ENCODE measurements around the gene PFDN2.

Gene PFDN2

DNA sequence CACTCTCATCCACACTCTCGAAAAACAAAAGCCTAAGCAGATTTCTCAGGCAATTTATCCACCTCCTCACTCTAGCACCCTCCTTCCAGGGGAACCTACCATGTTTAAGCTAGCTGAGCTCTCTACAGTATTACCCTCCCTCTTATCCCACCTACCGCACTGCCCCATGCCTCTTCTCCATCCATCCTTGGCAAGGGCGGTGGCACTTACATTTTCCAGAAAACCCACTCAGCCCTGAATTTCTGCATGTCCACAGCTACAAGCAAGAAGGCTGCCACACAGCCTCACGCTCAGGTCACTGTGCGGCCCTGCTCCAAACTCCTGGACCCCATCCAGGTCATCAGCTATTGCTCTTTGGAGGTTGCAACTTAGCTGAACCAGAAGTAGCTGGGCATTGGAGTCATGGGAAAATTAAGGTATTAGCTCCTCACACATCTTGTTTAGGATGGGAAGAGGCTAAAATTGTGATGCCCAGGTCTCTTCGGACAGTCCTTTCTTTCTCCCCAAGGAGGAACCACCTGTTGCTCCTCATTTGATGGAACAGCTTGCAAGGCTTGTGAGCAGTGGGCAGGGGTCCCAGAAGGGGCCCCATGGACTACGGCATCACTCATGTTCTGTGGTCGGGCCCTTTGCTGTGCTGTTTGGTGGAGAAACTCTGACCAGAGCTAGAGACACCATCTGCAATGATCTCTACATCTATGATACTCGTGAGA, 18.6 kb downstream of the PFDN2 start:
- no peak for DNase-seq

DNA sequence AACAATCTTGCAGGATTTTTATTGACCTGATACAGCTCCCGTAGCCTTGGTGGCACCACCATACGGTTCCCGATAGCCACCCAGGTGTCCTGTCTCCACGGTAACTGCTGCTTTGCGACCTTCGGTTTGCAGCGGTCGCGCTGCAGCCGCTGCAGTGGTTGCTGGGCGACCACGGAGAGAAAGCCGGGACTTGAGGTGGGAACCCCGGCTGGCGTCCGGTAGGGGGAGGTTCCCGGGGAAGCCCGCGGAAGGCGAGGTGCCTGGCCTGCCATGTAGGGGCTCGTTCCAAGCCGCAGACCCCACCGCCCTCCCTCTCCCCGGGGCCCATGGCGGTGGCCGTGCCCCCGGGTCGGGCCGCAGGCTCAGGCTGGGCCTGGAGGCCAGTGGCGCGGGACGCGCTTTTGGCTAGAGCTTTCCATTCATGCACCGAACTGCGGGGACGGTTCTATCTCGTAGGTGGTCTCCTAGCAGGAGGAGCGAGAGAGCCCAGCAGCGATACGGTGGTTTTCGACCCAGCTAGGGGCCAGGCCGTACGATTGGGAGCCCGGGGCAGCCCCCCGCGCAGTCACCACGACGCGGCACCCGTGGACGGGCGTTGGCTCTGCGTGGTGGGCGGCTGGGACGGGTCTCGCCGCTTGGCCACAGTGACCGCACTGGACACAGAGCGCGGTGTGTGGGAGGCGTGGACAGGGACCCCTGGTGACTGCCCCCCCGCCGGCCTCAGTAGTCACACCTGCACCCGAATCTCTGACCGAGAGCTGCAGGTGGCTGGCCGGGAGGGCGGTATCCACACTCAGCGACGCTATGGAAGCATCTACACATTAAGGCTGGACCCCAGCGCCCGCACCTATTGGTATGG, 19.4 kb downstream of the PFDN2 start, which contains the start of gene KLHDC9:
KLHDC9 (plus strand) TSS at position 152 of the 859 bp plus-strand sequence; CDS start at position 327, 175 bp downstream.
- no peak for DNase-seq

DNA sequence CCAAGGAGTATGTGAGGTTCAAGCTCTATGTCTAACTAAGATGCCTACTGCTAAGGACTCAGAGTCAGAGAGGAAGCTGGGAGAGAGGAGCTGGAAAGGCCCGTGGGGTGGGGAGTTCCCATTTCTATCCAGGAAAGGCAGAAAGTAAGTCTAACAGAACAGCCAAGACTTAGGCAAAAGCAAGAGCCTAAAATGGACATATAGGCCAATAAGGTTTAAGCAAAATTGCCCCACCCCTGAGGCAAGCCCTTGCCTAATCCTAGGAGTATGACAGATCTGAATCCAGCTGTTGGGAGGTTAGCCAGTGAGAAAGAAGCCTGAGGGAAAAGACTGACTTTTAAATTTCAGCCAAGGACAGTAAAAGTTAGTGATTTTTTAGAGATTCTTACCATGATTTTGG, 21.3 kb downstream of the PFDN2 start:
- peak; percentile 87 to 96 for DNase-seq

DNA sequence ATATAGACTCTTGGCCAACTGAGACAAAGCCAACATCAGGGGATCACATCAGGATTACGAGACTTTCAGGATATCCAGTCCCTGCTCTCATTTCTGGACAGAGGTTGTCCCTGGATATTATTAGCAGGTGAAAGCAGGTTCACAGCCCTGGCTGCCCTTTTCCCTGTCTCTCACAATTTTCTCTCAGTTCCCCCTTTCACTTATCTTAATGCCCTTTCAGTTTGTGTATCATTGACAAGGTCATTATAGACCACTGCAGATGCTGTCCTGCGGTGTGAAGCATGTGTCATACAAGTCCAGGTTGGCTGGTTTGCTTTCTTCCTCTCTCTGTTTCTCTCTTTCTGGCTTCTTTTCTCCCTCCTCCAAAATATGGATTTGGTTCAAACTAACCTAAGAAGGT, 21.8 kb downstream of the PFDN2 start:
- no peak for DNase-seq

DNA sequence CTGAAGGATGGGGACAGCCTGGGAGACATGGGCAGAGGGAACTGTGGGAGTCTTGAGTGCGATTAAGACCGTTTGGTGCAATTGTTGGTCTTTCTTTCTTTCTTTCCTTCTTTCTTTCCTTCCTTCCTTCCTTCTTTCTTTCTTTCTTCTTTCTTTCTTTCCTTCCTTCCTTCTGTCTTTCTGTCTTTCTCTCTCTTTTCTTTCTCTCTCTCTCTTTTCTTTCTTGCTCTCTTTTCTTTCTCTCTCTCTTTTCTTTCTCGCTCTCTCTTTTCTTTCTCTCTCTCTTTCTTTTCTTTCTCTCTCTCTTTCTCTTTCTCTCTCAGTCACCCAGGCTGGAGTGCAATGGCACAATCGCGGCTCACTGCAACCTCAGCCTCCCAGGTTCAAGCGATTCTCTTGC, 22.6 kb downstream of the PFDN2 start:
- DNase-seq = no peak

DNA sequence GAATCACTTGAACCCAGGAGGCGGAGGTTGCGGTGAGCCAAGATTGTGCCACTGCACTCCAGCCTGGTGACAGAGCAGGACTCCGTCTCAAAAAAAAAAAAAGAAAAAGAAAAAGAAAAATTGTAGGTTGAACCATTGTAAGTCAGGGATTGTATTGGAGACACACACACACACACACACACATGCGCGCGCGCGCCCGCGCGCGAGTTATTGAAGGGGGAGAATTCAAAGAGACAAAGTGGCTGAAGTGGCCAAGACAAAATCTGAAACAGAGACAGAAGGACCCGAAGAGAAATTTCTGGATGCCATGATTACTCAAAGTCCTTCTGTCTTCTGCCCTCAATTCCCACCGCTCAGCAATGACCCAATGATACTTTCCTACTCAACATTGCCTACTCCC, 23.4 kb downstream of the PFDN2 start:
- no peak for DNase-seq

DNA sequence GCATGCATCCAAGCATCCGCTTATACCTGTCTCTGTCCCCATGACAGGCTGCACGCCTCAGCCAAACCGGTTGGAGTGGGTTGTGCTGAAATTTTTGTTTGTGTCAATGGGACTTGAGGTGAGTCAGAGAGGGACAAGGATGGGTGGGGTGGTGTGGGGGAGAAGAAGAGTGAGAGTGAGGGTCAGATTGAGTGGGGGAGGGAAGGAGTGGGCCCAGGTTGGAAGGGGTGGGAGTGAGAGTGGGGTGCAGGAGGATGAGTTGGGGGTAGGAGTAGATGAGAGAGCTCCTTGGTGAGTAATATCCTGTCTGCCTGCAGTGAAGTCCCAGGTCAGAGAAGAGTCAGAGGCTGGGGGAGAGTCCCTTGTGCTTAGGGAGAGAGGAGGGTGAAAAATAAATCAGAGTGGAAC, 25.2 kb downstream of the PFDN2 start:
- peak in 1 of 2 donors; percentile 65 for DNase-seq

DNA sequence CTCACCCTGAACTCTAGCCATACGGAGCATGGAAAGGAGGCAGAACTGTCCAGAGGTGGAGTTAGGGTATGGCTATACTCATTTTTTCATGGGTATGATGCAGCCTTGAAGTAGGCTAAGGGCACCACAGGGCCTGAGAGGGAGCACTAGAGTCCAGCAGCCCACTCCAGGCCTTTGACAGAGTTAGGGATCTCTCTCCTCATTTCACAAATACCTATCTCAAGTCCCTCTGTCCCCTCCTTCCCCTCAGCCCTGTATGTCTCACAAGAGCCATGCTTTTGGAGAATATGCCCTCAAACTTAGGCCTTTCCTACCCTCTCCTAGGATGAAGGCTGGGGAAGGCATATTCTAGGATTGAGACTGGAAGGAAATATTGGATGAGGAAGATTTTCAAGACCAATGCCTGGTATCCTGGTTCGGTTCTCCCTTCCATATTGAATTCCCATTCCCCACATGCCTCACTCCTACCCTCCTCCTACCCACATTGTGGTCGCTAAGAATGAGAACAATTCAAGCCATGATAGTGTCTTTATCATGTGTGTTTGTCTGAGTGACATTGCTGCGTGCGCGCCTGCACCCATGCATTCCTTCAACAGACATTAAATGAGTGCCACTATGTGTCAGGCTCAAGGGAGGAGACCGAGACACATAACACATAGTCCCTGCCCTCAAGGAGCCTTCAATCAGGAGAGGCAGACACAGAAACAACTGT, 25.9 kb downstream of the PFDN2 start:
- DNase-seq = no peak

DNA sequence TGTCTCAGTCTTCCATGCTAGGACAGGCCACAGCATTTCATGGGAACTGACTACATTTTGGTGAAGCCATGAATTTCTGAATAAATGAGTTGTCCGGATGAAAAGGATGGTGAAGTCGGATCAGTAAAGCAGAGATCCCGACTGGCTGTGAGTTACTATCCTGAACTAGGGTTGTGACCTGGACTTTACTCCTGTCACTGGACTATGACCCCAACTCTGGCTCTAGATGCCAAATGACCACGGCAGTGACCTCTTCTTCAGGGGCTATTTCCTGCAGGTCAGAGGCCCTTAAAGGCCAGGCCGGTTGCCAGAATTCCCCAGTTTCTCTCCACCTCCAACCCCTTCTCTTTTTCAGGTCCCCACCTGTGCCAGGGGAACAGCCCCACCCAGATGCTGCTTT, 26.7 kb downstream of the PFDN2 start:
- no peak for DNase-seq

DNA sequence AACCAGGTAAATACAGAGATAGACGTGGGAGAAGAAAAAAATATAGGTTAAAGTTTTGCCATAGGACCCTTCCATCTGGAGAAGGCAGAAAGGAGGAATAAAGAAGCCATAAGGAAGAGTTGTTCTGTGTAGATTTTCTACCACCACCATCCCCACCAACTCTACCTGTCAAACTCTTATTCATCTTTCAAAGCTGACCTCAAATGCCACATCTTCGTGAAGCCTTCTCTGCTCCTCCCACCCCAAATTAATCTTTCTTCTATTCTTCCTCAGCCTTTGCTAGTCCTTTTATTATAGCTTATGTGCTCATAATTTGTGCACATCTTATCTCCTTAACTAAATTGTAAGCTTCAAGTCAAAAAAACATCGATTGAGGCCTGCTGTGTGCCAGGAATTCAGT, 27.2 kb downstream of the PFDN2 start:
- no peak for DNase-seq

DNA sequence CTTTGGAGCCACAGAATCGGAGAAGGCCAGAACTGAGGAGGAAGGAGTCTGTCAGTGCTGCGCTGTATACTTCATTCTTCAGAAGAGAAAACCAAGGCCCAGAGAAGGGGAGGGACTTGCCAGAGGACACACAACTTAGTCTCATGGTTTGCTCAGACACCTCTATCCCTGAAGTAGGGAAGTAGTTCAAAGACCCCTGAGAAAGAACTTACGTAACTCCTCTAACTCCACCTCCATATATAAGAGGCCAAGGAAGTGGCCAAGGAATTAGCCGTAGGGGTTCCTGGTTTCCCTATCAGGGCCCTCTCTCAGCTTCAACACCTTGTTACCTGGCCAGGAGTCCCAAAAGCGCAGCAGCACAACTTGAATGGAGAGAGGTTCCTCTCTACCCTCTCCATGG, 27.9 kb downstream of the PFDN2 start:
- DNase-seq = no peak

DNA sequence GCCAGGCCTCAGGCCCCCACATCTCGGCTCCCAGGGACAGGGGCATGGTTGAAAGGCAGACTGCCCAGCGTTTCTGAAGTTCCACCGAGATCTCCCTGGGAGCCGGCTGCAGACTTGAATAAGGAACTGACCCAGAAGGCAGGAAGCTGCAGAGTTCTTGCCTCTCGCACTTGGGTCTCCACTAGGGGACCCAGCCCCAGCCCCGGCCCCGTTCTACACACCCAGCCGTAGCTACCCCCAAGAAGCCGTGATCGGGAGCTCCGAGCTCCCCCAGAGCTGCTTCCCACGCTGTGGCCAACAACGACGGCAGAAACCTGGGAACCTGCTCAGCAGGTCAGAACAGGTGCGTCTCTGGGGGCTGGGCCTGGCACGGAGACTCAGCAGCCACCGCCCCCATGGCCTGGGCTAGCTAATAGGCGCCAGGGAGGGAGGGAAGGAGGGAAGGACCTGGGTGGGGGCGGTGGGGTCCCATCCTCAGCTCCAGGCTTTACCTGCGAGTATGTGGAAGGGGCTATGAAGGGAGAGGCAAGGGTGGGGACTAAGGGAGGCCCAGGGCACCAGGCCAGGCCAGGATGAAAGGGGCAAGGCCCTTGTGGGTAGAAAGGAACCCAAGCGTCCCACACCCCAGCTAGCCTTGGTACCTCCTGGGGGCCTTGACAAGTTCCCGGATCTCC, 28.4 kb downstream of the PFDN2 start, which contains the start of gene NECTIN4:
NECTIN4 (minus strand) TSS at position 308 of the 674 bp plus-strand sequence; CDS start at position 46, 262 bp downstream.
- DNase-seq = no peak

DNA sequence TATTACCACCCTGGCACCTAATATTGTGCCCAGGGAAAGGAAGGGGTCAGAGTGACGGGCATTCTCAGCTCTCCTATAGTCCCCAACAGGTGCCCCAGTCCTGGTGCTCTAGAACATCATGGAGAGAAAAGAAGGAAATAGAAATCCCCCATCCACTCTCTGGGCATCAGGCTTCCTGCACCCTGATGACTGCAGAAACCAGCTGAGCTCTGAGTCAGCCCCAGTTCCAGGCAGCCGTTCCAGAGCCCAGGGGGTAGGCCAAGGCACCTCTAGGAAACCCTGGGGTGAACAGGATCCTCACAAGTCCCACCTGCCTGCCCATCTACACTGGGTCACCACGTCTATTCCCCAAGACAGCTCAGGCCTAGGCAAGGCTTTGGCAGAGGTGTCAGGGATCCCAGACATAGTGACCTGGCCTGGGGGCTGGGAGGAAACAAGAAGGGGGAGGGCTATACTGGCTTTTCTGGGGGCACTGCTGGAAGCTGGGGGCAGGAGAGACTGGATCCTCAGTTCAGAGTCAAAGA, 29.2 kb downstream of the PFDN2 start:
- DNase-seq = peak; percentile 58 to 84

DNA sequence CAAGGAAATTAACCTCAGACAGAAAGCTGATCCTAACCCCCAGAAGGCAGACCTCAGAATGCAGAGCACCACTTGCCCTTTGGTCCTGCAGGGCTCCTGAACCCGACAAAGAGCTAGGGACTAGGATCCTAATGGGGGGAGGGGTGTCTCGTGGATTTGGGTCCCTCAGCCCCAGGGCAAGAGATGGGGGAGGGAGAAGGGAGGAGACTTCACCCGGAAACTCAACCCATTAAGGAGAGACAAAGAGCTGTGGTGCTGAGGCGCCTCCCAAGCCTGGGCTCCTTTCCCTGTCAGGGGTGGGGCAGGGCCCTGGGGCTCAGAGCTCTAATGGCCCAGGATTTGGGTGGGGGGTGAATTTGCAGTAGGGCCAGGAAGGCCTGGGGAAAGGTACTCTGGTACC, 31.4 kb downstream of the PFDN2 start:
- no peak for DNase-seq

DNA sequence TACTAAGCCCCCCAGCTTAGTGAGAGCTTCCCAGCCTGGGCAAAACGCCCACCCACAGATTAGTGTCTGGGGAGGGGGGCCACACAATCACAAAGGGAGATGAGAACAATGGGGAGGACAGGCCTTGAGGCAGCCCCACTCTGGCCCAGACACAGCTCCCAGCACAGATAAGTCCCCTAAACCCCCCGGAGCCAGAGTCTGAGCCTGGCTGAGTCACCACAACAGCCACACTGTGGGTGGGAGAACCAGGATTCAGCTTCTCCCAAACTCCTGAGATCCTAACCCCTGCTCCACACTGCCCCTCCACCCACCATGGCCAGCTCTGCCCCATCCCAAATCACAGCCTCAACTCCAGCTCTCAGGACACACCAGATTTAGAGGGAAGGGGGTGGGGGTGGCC, 32.7 kb downstream of the PFDN2 start:
- DNase-seq = no peak

DNA sequence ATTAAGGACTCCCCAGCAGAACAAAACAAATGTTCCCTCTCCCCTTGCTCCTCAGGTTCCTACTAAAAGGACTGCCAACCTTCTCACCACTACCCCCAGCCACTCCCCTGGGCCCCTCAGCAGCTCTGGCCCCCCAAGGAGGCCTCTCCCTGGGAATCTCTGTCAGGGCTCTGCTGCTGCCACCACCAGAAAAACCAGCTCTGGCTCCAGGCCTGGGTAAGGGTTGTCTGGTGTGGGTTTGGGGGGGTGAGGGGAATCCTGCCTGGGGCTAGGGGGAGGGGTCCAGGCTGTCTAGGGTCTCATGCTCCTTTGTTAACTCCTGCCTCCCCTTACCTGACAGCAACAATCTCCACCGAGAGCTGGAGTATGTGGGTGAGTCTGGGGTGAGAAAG, 33.2 kb downstream of the PFDN2 start:
- no peak for DNase-seq

DNA sequence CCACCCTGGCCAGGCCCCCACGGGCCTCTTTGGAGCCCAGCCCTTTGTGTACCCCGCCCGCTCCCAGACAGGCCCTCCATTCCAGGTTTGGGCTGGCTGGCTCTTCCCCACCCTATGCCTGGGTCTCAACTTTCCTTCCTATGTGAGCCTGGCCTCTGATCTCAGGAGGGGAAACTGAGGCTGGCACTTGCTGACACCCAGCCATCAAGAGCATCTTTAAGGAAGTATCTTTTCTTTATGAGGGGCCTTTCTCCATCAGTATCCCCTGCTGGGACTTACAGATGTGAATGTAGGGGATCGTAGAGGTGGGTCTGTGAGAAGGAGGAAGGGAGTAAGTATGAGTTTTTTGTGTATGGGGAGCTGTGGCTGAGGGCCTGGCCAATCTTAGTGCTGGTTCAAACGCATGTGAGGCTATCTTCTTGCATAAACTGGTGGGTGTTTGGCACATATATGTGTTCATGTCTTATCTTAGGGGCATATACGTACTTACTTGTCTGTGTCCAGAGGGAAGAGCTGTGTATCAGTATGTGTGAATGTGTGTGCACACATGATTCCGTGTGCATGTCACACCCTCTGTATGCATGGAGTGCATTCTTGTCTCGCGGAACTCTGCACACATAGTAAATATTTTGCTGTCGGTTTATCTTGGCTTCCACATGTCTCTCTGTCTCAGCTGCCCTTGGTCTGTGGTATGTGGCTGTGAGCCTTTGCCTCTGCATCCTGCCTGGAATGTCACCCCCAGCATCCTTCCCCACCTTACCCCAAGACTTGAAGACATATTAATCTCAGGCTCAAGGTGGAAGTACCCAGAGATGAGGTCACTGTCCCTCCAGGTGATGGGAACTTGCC, 33.9 kb downstream of the PFDN2 start:
- DNase-seq = no peak

DNA sequence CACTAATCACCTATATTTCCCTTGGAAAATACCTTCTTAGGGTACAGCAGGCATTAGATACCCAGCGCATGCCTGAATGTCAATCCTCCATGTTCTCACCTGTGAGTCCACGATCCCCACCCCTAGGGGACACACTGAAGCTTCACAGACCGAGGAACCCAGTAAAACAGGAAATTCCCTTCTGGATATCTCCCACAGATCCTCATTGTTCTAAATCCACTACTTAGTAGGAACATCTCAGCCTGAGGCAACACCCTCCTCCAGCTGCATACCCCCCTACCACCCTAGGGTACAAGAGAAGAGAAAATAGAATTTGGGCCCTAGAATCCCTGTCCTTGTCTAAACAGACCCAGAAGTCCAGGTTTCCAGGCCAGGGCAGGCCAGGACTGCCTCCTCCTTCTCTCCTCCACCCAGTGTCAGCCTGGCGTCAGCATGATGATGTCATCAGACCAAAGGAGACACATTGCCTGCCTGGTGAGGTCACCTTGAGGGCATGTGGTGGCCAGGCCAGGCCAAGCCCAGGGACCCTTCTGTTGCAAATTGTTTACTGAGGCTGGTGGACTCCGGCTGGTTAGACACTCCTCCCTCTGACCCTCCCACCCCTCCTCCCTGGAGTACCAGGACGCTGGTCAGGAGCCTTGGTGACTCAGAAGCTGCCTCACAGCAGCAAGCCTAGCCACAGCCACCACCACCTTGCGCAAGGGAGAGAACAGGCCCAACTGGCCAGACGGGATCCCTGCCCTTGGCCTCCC, 34.7 kb downstream of the PFDN2 start:
- peak; percentile 89 to 98 for DNase-seq

DNA sequence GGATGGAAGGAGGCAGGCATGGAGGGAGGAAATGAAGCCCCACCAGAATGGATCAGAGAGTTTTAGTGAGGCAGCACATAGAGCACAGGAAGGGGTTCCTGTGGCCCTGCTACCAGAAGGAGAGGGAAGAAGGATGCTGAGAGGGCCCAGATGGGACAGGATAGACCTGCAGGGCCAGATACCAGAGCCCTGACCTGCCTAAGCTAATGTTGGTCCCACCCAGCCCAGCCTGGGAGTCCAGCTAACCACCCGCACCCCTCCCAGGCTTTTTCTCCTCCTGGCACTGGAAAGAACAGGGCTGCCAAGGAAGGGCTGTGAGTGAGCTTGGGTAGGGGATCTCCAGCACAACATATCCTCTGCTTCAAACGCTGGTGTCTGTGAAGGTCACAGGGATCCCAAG, 35.4 kb downstream of the PFDN2 start:
- no peak for DNase-seq

DNA sequence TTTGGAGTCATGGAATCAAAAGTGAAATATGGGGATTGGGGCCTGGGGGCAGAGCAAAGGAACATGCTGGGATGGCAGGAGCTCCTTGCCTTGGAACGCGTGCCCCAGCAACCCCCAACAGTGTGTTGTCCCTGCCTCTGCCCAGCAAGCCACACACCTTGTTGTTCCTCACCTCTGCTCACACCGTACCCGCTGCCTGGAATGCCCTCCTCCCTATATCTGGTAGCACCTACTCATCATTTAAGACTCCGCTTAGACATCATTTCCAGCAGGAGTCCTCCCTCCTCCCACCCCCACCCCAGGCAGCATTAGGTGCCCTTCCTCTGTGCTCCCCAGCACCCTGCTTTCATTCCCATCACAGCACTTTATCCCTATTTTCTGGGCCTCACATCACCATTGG, 36.3 kb downstream of the PFDN2 start:
- DNase-seq = no peak
